ENCODE data around the gene PLTP. TPM values are rescaled to one million over a fixed set of nuclear protein-coding genes. Genes with fewer than 3 reads are reported as not detected.

The PLTP gene
- total RNA-seq, 1 experiment from 2014 or later: 4.7 TPM

- H3K9ac ChIP-seq (ENCODE audit: low read length): no peak overlapping the region
- no peaks in the 10 kb centered on the region for H3K9me2 ChIP-seq (ENCODE audit: insufficient read depth)
- intact Hi-C loops (cut with micrococcal nuclease): no loop called here
- ChIA-PET POLR2A (no interaction called here), CTCF (interaction anchor here (1.1 kb wide), 1 partner anchor 15 kb away, joined by 3 read pairs; no protein-coding TSS in a partner anchor), RAD21 (ENCODE audit: low non-redundant PET in 1 of 2, low total read pairs in 2 of 2, uncharacterized antibody in 2 of 2, unreplicated experiment in 2 of 2) (no interaction called here)
- ATAC-seq (no peak), DNase-seq (ENCODE audit: low read depth, low spot score) (no peak)
- H3K27ac ChIP-seq (ENCODE audit: low read depth, low read length): no peak overlapping the region
- H2AFZ ChIP-seq (ENCODE audit: low read depth, low read length, poor library complexity, severe bottlenecking): no peak overlapping the region
- no TSS peak for BruUV-seq (replicated peaks)
- H3K4me3 ChIP-seq (replicated peaks in 1 of 2; ENCODE audit: low read depth in 1 of 2, low read length in 2 of 2): no peak overlapping the region
- no peaks in the 10 kb centered on the region for H3K36me3 ChIP-seq (ENCODE audit: control insufficient read depth in 1 of 2, insufficient read depth in 2 of 2, low read length in 2 of 2)
- H3K4me2 ChIP-seq (ENCODE audit: low read length): no peak overlapping the region
- no peaks in the 10 kb centered on the region for H3K9me3 ChIP-seq (ENCODE audit: control insufficient read depth in 1 of 2, insufficient read depth in 1 of 2, low read depth in 1 of 2, low read length in 2 of 2)
- no peaks in the 10 kb centered on the region for H3K79me2 ChIP-seq (ENCODE audit: insufficient read depth, low read length)
- H3K4me1 ChIP-seq (ENCODE audit: control insufficient read depth in 1 of 2, insufficient read depth in 2 of 2, low read length in 2 of 2): no peaks in the 10 kb centered on the region
- H4K20me1 ChIP-seq (ENCODE audit: insufficient read depth): no peaks in the 10 kb centered on the region
- H3K27me3 ChIP-seq (ENCODE audit: insufficient read depth, low read length): no peaks in the 10 kb centered on the region
- TF ChIP-seq CTCF (IDR thresholded peaks at IDR 0.05 in 2 of 3, conservative IDR thresholded peaks at IDR 0.05 in 1 of 3; ENCODE audit: borderline replicate concordance in 1 of 3, insufficient read depth in 1 of 3, low read depth in 2 of 3, low read length in 2 of 3): no peak
- no peak for TF ChIP-seq ZBTB33 (IDR thresholded peaks at IDR 0.05; ENCODE audit: extremely low read depth, insufficient replicate concordance, low read length)
- no peak for TF ChIP-seq RAD21 (IDR thresholded peaks at IDR 0.05; ENCODE audit: low read depth)
- TF ChIP-seq SRF (IDR thresholded peaks at IDR 0.05; ENCODE audit: low read depth): no peak
- no peak for TF ChIP-seq CBX3 (IDR thresholded peaks at IDR 0.05; ENCODE audit: low read depth)
- TF ChIP-seq FOSL1 (IDR thresholded peaks at IDR 0.05; ENCODE audit: low read depth): no peak
- TF ChIP-seq SP1 (IDR thresholded peaks at IDR 0.05; ENCODE audit: low read depth): no peak
- no peak for TF ChIP-seq EGR1 (IDR thresholded peaks at IDR 0.05; ENCODE audit: low read depth)
- no peak for TF ChIP-seq SIN3A (IDR thresholded peaks at IDR 0.05; ENCODE audit: low read depth)
- TF ChIP-seq MAX (IDR thresholded peaks at IDR 0.05): no peak
- TF ChIP-seq CEBPB (IDR thresholded peaks at IDR 0.05; ENCODE audit: low read depth): no peak
- no peak for TF ChIP-seq ZNF274 (IDR thresholded peaks at IDR 0.05; ENCODE audit: low read depth, low read length)
Measured at GRCh38 chr20:45918182-45918737, 6.3 kb upstream of the PLTP start.

Measured in HCT116 (cell line).